GM18508 (cell line): ENCODE measurements around the gene SPTBN1.

Experiments used
- ATAC-seq: cut with Tn5 transposase; IDR thresholded peaks from one replicate; pipeline ENCODE4 v1.9.1; 2021; ENCODE audit warnings: moderate number of reproducible peaks; ENCODE audit not compliant: insufficient read depth, unreplicated experiment

Gene SPTBN1

DNA sequence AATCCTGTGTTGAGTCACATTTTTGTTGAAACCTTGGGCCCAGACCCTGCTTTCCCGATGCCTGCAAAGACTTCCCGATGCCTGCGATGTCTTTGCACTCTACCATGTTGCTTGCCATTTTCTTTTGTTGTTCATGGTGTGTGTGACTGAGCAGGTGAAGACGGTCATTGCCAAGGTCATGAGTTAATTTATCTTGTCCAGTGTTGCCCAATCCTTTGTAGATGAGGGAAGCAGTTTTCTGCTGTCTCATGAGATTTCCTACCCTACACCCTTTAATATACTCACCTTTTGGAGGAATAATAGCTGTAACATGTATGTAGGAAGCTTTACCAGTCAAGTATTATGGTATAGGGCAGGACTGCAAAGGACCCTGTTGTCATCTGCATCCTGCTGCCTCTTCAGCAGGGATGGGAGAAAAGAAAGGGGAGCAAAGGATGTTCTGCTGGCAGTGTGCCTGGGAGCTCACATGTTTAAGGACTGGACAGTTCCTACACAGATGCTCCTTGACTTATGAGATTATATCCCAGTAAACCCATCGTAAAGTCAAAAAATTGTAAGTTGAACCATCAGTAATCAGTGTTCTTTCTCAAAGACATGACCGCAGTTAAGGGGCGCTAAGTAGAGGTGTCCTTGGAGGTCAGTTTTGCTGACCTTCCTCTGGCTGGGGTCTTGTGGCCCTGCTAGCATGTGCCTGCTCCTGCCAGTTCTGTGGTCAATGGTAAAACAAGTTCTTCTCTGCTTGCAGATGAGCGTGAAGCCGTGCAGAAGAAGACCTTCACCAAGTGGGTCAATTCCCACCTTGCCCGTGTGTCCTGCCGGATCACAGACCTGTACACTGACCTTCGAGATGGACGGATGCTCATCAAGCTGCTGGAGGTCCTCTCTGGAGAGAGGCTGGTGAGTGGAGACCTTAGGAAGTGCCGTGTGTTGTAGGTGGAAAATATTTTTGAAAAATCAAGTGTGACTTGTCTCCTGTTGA lies 142.5 kb downstream of the SPTBN1 start:
- ATAC-seq, result no peak

DNA sequence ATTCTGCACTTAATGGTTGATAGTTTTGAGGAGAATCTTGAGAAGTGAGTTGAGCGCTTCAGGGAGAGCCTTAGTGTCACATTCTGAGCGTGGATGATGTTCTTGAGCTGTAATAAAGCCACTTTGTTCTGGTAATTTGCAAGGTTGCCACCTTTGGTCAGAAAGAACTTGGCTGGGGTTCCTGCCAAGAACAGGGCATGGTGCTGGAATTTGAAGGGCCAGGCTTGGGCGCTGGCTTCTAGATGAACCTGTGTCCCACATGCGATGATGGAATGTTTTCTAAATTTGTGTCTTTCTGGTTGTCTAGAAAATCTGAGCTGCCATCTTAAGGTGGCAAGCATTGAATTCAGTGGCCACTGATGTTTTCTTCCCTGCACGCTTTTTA lies 143.2 kb downstream of the SPTBN1 start:
- no peak for ATAC-seq

DNA sequence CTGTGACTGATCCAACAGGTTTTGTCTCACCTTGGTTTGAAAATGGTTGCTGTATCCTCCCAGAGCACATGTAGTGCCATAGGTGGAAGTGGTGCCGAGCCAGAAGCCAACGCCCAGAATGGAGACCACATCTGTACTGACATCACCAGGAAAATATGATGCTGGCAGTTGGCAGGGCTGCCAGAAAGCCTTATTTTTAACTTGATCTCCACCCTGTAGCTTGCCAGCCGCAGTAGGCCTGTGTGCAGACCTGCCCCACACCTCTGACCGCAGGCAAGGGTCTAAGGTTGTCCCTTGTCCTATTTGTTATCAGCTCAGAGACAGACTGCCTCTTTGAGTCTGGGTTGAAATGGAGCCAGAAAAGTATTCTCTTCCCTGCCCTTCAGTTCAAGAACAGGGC lies 143.8 kb downstream of the SPTBN1 start:
- ATAC-seq, result no peak

DNA sequence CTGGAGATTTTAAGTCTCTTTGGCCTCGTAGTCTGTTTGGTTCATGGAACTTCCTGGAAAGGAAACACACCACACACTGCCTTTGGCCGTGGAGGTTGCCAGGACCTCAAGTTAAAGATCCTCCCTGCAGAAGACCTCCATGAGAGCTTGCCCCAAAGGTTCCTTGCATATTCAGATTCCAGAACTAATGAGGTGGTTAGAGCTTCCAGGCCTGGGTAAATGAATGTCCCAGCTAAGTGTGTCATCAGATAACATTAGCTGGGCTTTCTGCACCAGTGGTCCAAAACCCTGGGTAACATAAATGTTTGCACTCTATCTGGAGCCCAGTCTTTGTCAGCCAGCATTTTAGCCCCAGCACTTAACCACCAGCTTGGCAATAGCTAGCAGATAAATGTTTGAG lies 145.2 kb downstream of the SPTBN1 start:
- no peak for ATAC-seq

DNA sequence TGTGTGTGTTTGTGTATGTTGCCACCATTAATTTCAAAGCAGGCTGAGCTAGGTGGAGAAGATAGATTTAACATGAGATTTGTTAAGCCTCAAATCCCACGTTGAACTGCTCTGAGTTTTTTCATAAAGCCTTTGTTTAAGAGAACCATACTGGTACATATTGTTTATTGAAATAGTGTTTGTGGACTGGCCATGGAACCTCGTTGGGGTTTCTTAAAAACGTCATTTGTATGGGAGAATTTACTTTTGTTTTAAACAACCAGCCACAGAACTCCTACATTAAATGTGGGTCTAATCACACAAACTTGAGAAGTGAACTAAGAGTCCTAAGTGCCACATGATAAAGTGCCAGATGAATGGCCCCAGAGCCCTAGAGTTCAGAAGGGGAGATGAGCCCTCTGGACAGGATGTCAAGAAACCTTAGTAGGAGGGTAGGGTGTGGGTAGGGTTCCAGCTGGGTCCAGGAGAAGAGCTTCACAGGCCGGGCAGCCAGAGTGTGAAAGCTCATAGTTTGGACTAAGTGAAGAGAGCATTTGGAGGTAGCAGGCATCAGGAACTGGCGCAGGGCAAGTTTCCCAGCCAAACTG lies 146.7 kb downstream of the SPTBN1 start:
- no peak for ATAC-seq

DNA sequence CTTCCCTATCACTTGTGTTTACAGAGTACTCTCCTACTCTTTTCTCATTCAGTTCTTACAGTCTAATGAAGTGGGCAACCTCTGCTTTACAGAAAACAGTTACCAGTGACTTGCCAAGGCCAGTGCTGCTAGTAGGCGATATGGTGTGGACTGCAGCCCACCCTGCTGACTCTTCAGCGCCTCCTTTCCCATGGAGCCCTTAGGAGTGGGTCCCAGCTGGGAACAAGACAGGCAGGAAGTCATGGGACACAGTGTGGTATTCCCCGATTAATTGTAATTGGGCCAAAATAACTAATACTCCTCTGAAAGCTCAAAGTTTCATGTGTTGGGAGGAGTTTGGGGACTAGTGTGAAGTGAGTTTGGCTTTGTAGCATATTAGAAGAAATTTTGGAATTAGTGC lies 147.2 kb downstream of the SPTBN1 start:
- ATAC-seq, result no peak

DNA sequence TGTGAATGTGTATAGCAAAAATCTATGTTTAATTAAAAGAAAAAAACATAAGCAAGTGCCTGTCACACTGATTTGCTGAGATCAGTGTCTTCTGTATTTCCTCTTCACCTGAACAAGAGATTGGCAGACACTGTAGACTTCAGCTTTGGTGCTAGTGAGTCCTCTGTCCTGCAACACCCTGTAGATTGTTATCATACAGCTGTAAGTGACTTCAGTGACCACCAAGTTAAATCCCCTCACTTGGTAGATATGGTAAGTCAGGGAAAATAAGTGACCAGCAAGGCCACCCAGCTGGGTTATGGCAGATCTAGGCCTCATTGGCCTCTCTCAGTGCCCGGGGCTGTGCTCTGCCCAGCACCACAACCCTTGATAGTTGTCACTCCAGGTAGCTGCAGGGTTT lies 147.7 kb downstream of the SPTBN1 start:
- no peak for ATAC-seq

DNA sequence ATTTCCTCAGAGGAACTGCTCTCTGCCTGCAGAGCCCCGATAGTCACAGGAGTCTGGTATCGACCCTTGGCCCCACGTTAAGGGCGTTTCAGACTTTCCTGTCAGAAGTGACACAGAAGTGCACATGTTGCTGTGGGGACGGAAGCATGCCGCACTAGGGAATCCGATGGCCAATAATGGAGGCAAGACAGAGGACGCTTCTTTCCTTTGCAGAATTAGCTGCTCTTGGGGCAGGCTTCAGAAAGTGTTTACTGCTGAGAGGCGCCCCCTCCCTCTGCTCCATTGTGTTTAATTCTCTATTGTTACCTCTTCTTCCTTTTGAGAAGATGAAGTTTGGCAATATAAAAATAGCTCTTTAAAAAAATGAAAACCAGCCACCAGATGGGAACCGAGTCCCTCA lies 148.7 kb downstream of the SPTBN1 start:
- no peak for ATAC-seq

DNA sequence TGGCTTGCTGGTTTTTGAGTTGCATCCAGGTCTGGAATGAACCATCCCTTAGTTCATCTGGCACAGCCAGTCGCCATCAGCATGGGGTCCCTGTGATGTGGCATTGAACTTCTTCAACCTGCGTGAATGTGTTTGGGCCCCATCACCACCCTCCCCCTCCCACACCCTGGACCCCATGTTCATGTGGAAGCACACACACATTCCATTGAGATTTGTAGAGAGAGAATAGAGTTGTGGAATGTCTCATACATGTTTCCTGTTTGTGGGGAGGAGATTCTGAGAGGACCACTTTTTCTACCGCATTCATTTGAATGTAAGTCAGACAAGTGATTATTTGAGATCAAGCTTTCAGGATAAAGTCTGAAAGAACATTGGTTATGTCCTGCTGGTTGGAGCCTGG lies 149.7 kb downstream of the SPTBN1 start:
- ATAC-seq, result no peak

DNA sequence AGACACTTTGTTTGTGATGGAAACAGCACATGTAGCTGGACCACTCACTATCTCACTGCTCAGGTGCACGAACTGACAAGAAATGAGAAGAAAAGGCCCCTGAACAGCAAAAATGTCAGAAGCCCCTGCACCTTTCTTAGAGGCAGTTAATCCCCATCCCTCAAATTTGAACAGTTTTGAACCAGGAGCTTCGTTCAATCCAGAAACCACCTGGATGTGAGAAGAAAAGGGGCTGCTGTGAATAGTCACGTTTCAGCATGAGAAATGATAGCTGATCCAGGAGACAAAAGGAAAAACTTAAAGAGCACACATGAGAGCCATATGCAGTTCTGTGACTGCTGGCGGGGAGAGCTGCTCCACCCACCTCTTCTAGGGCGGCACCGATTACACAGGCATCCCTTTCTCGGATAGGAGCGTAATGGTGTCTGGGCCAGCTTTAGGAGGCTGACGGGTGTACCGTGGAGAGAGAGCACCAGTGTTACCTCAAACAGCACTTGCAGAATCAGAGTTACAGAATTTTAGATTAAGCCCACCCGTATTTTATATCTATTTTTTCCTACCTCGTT lies 150.3 kb downstream of the SPTBN1 start:
- no peak for ATAC-seq

DNA sequence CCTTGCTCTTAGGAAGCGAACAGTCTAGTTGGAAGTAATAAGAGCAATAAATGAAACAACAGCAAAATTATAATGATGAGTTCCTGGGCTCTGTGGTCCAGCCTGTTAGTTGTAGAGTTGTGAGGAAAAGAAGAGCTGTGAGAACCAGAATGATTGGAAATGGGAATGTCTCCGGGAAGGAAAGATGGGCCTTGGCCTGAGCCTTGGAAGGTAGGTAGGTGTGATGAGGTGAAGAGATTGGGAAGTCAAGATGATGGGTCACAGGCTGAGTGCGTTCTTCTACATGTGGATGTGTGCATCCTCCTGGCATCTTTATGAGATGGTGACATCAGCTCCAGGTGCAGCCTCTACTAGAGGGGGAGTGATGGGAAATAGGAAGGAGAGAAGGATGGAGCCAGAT lies 152.1 kb downstream of the SPTBN1 start:
- ATAC-seq, result no peak

DNA sequence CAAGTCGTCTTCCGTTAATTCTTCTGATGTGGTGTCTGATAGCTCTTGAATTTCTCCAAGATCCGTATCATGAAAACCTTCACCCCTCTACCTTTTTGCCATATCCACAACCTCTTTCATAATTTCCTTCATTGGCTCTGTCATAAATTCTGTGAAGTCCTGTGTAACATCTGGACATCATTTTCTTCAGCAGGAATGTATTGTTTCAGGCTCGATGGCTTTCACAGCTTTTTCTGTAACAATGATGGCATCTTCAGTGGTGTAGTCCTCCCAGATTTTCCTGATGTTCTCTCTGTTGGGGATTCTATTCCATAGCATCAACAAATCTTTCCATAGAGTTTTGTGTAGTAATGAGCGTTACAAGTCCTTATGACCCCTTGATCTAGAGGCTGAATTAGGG lies 153.1 kb downstream of the SPTBN1 start:
- no peak for ATAC-seq

DNA sequence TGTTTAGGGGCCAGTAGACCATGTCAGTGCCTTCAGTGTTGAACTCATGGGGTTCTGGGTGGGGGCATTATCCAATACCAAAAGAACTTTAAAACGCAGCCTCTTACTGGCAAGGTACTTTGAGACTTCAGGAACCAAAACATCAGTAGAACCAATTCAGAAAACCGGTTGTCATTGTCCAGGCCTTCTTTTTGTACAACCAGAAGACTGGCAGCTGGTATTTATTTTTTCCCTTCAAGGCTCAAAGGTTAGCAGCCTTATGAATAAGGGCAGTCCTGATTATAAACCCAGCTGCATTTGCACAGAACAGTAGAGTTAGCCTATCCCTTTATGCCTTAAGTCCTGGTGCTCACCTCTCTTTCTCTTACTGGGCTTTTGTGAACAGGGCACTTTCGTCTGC lies 153.5 kb downstream of the SPTBN1 start:
- no peak for ATAC-seq

DNA sequence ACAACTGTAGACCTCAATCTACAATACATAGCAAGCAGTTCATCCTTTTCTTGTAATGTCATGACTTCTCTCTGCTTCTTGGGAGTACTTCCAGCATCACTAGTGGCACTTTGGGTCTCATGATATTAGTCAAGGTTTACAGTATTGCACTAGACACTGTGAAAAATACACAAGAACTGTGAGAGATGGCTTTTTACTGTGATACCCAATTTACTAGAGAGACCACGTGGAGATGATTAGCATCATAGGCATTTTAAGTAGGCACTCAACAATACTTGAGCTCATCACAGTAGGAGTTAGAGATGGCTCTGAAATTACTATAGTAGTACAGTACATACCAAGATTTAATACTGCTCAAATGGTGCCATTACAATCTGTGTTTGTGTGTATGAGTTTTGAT lies 154.6 kb downstream of the SPTBN1 start:
- ATAC-seq, result no peak

DNA sequence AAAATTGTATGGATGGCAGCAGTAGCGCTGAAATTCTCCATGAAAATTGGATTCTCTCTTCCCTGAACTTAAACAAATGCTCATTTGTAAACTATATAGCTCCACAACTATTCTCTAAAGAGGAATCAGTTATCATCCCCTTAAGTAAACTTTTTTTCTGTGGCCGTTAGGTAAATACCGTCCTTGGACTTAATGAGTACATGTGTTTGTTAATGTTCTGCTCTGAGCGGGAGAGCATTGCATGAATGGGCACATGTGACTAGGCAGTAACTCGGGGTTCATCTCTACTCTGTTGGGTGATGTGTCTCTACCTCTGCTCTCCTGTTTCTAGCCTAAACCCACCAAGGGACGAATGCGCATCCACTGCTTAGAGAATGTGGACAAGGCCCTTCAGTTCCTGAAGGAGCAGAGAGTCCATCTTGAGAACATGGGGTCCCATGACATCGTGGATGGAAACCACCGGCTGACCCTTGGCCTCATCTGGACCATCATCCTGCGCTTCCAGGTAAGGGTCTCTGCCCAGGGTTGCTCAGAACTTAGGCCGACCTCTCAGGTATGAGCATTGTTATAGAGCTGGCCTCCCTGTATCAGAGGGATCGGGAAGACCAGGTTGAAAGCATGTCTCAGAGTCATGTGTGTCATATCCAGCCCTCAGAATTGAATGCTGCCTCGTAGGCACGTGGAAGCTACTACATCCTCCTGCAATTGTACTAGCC lies 155.9 kb downstream of the SPTBN1 start:
- no peak for ATAC-seq

DNA sequence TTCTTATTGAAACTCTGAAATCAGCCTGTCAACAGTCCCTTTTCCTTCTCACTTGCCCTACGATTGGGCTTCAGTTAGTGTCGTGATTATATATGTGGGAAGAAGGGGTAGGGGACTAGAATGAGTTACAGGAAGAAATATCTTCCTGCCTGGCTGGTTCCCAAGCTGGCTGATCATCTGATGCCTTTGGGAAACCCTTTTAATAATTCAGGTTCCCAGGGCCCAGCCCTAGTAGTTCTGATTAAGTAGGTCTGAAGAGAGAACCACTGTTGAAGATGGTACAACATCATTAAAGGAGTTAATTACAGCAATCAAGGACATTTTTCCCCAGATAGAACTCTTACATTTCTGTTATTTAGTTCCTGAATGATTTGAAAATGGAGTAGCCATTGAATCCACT lies 157.3 kb downstream of the SPTBN1 start:
- no peak for ATAC-seq

DNA sequence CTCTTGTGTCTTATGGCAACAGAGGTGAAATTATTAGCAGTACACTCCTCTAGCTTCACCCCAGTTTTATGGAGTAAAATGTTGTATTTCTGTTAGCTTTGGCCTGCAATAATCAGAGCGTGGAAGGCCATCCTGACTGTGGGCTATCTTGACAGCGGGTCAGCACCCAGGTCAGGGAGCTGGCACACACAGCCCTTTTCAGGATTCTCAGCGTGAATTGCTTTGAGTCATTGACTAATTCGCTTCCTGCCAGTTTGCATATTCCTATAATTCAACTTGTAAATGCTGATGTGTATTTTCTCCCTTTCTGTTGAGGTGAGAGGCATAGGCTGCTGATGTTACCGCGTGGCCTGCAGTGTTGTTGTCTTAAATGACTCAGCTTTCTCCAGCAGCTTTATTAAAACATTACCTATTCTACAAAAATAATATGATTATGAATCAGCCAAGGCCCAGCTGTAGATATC lies 157.7 kb downstream of the SPTBN1 start:
- no peak for ATAC-seq

DNA sequence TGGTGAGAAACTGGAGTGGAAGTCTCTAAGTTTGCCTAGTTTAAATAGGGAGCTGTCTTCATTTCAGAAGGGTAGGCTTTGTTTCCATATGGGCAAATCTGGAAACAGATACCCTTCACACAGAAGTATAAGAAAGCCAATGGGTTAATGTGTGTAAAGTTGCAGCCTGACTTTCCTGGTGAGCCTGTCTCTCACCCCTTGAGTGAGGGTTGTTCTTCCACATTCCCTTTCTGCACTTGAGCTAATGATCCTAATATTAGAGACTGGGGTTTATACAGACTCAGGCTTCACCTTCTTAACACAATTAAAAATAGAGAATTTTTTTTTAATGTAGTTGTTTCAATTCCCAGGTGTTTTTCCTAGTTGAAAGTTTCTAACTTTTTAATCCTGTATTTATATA lies 158.7 kb downstream of the SPTBN1 start:
- no peak for ATAC-seq

DNA sequence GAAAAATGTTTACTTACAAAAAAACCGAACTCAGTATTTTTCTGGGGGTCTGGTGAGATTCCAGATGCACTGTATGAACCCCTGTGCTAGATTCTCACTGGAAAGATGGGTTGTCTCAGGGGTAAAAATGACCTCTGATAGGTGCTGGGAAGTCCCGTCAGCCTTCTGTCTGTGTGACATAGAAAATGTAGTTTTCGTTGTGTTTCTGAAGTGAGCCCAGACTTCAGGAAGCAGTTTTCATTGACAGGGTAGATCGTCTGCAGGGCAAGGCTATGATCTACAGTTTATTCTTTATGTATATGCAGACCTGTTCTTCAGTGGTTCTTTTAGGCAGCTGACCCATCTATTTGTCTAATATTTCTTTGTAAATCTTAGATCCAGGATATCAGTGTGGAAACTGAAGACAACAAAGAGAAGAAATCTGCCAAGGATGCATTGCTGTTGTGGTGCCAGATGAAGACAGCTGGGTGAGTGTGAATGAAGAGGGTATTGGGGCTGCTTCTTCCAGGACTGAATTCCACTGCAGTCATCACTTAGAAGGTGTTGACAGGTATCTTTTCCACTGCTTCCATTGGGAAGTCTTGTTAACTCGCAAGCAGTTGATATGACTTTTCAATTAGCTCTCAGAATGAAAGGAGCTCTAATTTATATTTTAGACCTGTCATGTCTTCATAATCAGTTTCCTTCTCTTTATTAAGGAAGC lies 159.9 kb downstream of the SPTBN1 start:
- ATAC-seq, result no peak

DNA sequence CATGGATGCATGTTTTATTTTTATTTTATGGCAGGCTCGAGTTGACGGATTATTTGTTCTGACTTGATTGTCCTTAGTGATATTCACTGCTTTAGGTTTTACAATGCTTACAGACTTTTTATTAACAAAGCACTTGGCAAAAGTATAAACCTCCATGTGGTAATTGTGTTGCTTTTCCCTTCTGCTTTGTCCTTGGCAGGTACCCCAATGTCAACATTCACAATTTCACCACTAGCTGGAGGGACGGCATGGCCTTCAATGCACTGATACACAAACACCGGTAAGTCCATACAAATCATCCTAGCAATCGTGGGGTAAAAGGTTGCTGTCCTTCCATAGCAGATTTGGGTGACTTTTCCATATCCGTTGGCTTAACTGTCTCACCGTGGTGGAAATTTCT lies 161.3 kb downstream of the SPTBN1 start:
- no peak for ATAC-seq
